ENCODE data around the gene SPATA12.

DNA sequence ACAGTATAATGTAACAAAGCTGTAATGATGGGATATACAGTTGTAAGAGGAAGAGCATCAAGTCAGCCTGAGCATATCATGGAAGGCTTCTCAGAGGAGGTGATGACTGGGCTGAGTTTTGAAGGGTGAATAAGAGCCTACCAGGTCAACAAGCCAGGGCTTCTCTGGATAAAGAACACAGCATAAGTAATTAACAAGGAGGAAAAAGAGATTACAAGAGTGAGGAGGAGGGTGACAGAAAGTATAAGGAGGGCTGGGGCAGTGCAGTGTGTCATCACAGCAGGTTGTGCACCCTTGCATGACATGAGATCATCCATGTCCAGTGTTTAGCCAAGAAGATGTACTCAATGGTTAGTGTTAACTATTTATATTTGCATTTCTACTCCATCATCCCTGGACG, 16.9 kb upstream of the SPATA12 start:
- TF ChIP-seq, protein P1, sequence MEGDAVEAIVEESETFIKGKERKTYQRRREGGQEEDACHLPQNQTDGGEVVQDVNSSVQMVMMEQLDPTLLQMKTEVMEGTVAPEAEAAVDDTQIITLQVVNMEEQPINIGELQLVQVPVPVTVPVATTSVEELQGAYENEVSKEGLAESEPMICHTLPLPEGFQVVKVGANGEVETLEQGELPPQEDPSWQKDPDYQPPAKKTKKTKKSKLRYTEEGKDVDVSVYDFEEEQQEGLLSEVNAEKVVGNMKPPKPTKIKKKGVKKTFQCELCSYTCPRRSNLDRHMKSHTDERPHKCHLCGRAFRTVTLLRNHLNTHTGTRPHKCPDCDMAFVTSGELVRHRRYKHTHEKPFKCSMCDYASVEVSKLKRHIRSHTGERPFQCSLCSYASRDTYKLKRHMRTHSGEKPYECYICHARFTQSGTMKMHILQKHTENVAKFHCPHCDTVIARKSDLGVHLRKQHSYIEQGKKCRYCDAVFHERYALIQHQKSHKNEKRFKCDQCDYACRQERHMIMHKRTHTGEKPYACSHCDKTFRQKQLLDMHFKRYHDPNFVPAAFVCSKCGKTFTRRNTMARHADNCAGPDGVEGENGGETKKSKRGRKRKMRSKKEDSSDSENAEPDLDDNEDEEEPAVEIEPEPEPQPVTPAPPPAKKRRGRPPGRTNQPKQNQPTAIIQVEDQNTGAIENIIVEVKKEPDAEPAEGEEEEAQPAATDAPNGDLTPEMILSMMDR (conservative IDR thresholded peaks at IDR 0.05; ENCODE audit: low read length), result no peak
- no peak for TF ChIP-seq EZH2phosphoT487 (IDR thresholded peaks at IDR 0.05; ENCODE audit: borderline replicate concordance)
